Neural cell (in vitro differentiated cells): ENCODE measurements around the gene TCF4. TPM values are rescaled to one million over a fixed set of nuclear protein-coding genes. Genes with fewer than 3 reads are reported as not detected.
"Not testable (repeated sequence)": the region's sequence is repeated elsewhere in the genome, so short reads cannot be mapped to it uniquely, and the experiment has no call there.

Source experiments
- H2AFZ ChIP-seq: fragments of 200-600, 300-800 bp; sonication (generic), shearing (Covaris generic); 2 replicates; pipeline ENCODE4 v1.6.0; 2014; ENCODE audit warnings: low read depth, mild to moderate bottlenecking, antibody characterized with exemption, low read length, moderate library complexity
- H3F3A ChIP-seq: fragments of 200-600 bp; shearing (Covaris generic); 2 replicates; pipeline ENCODE4 v1.6.1; 2016; ENCODE audit warnings: mild to moderate bottlenecking, moderate library complexity, mixed read lengths, antibody characterized with exemption, low read length; ENCODE audit not compliant: insufficient read depth, poor library complexity, severe bottlenecking
- H3K27ac ChIP-seq: fragments of 200-600, 300-800 bp; sonication (generic), shearing (Covaris generic); 2 replicates; pipeline ENCODE4 v1.5.1; 2014; ENCODE audit warnings: mild to moderate bottlenecking, low read length, moderate library complexity
- H3K27me3 ChIP-seq: fragments of 300-800, 200-600 bp; sonication (generic), shearing (Covaris generic); 2 replicates; pipeline ENCODE4 v1.6.0; 2014; ENCODE audit warnings: mild to moderate bottlenecking, low read depth, low read length, moderate library complexity; ENCODE audit not compliant: insufficient read depth
- H3K36me3 ChIP-seq: fragments of 300-800, 200-600 bp; sonication (generic), shearing (Covaris generic); 2 replicates; pipeline ENCODE4 v1.5.1; 2014; ENCODE audit warnings: mild to moderate bottlenecking, antibody characterized with exemption, low read length, moderate library complexity; ENCODE audit not compliant: insufficient read depth
- H3K4me2 ChIP-seq: fragments of 300-800, 200-600 bp; sonication (generic), shearing (Covaris generic); 2 replicates; pipeline ENCODE4 v1.6.0; 2014; ENCODE audit warnings: mild to moderate bottlenecking, low read length
- H3K4me3 ChIP-seq: fragments of 300-800, 200-600 bp; sonication (generic), shearing (Covaris generic); 2 replicates; pipeline ENCODE4 v1.5.1; 2014; ENCODE audit warnings: mild to moderate bottlenecking, low read length, moderate library complexity
- H3K79me2 ChIP-seq: fragments of 200-600 bp; shearing (Covaris generic); replicated peaks from 2 replicates; pipeline ENCODE4 v1.6.0; 2014; ENCODE audit warnings: mild to moderate bottlenecking, low read length, moderate library complexity; ENCODE audit not compliant: insufficient read depth
- H3K9ac ChIP-seq: fragments of 300-800, 200-600 bp; sonication (generic), shearing (Covaris generic); 2 replicates; pipeline ENCODE4 v1.6.1; 2016; ENCODE audit warnings: mild to moderate bottlenecking, low read length, mixed read lengths
- H3K9me2 ChIP-seq: fragments of 200-600 bp; shearing (Covaris generic); 2 replicates; pipeline ENCODE4 v1.6.1; 2016; ENCODE audit warnings: mild to moderate bottlenecking, low read length, mixed read lengths; ENCODE audit not compliant: insufficient read depth
- H3K9me3 ChIP-seq: fragments of 200-600, 300-800 bp; sonication (generic), shearing (Covaris generic); 2 replicates; pipeline ENCODE4 v1.6.1; 2016; ENCODE audit warnings: mild to moderate bottlenecking, mixed run types, low read length, moderate library complexity, mixed read lengths
- H4K20me1 ChIP-seq: fragments of 200-600 bp; shearing (Covaris generic); 2 replicates; pipeline ENCODE4 v1.6.1; 2016; ENCODE audit warnings: mild to moderate bottlenecking, mixed run types; ENCODE audit not compliant: insufficient read depth
- CTCF ChIP-seq: fragments of 450-650 bp; IDR thresholded peaks from 2 replicates; pipeline ENCODE4 v1.5.1; 2014; ENCODE audit warnings: antibody characterized with exemption, mild to moderate bottlenecking, moderate library complexity; ENCODE audit not compliant: poor library complexity, severe bottlenecking
- EP300 ChIP-seq: fragments of 450-650 bp; conservative IDR thresholded peaks from 2 replicates; pipeline ENCODE4 v1.6.1; 2014; ENCODE audit warnings: antibody characterized with exemption, mild to moderate bottlenecking, moderate library complexity; ENCODE audit not compliant: poor library complexity, severe bottlenecking
- EZH2 ChIP-seq: fragments of 200-600, 300-800 bp; shearing (Covaris generic), sonication (generic); IDR thresholded peaks from 2 replicates; pipeline ENCODE4 v1.6.1; 2014; ENCODE audit warnings: antibody characterized with exemption, low read length, borderline replicate concordance, mild to moderate bottlenecking; ENCODE audit not compliant: insufficient read depth, poor library complexity, severe bottlenecking
- MXI1 ChIP-seq: fragments of 450-650 bp; conservative IDR thresholded peaks from 2 replicates; pipeline ENCODE4 v1.6.1; 2014; ENCODE audit warnings: antibody characterized with exemption, mild to moderate bottlenecking; ENCODE audit not compliant: poor library complexity, severe bottlenecking
- POLR2AphosphoS5 ChIP-seq: IDR thresholded peaks from 2 replicates; pipeline ENCODE4 v1.6.1; 2012
- RAD21 ChIP-seq: fragments of 450-650 bp; conservative IDR thresholded peaks from 2 replicates; pipeline ENCODE4 v1.6.1; 2014; ENCODE audit warnings: antibody characterized with exemption, mild to moderate bottlenecking, moderate library complexity
- REST ChIP-seq: IDR thresholded peaks from 2 replicates; pipeline ENCODE4 v1.6.1; 2012; ENCODE audit warnings: borderline replicate concordance
- SMC3 ChIP-seq: fragments of 450-650 bp; conservative IDR thresholded peaks from 2 replicates; pipeline ENCODE4 v1.6.1; 2014; ENCODE audit warnings: antibody characterized with exemption, mild to moderate bottlenecking, moderate library complexity; ENCODE audit not compliant: poor library complexity
- TAF1 ChIP-seq: IDR thresholded peaks from 2 replicates; pipeline ENCODE4 v1.6.1; 2012; ENCODE audit warnings: low read depth
- polyA plus RNA-seq: library from polyadenylated mRNA; depleted of rRNA; stranded (reverse); fragments of >200 nt; gene quantifications from 2 replicates; pipeline ENCODE4 v1.2.3, GENCODE V29; 2014

Gene TCF4
- polyA plus RNA-seq, 1 donor from 2014 or later = 7.0 TPM

- Histone ChIP-seq H3K9me2 (no peaks in the 10 kb centered on the region), H4K20me1 (no peaks in the 10 kb centered on the region), H3K36me3 (no peaks in the 10 kb centered on the region), H2AFZ (no peak overlapping the region), H3K9ac (no peak overlapping the region), H3K27me3 (no peaks in the 10 kb centered on the region), H3K4me3 (no peak overlapping the region), H3K27ac (no peak overlapping the region), H3K4me2 (no peak overlapping the region), H3K9me3 (no peaks in the 10 kb centered on the region), H3K79me2 (peaks cover 11% of the 10 kb centered on the region), H3F3A (no peaks in the 10 kb centered on the region)
- TF ChIP-seq TAF1 (no peak), RAD21 (no peak), MXI1 (no peak), CTCF (no peak), POLR2AphosphoS5 (no peak), EP300 (no peak), REST (no peak), EZH2 (no peak), SMC3 (no peak)
These were observed 114.9 kb downstream of the TCF4 start for GRCh38 chr18:55473058-55473457.

- Histone ChIP-seq H3K79me2 (peaks cover 8% of the 10 kb centered on the region), H3K27ac (no peak overlapping the region), H3K9me3 (no peaks in the 10 kb centered on the region), H3K9ac (no peak overlapping the region), H3K9me2 (no peaks in the 10 kb centered on the region), H3K36me3 (no peaks in the 10 kb centered on the region), H3F3A (no peaks in the 10 kb centered on the region), H3K4me3 (no peak overlapping the region), H4K20me1 (no peaks in the 10 kb centered on the region), H3K4me2 (no peak overlapping the region), H3K27me3 (no peaks in the 10 kb centered on the region), H2AFZ (no peak overlapping the region)
- TF ChIP-seq REST = no peak
- TF ChIP-seq MXI1 = no peak
- TF ChIP-seq CTCF = no peak
- no peak for TF ChIP-seq SMC3
- TF ChIP-seq RAD21 = no peak
- TF ChIP-seq EZH2 = no peak
- TF ChIP-seq TAF1 = no peak
- no peak for TF ChIP-seq EP300
- no peak for TF ChIP-seq POLR2AphosphoS5
These were observed 117.2 kb downstream of the TCF4 start for GRCh38 chr18:55470826-55471225.

- not testable (repeated sequence) for H2AFZ ChIP-seq, H3K79me2 ChIP-seq, H4K20me1 ChIP-seq, H3K27me3 ChIP-seq, H3F3A ChIP-seq, H3K27ac ChIP-seq, H3K36me3 ChIP-seq, H3K4me3 ChIP-seq, H3K9ac ChIP-seq, H3K9me3 ChIP-seq, H3K4me2 ChIP-seq, H3K9me2 ChIP-seq
These were observed 118.9 kb downstream of the TCF4 start for GRCh38 chr18:55469134-55469533.
